IMR-90 (cell line): ENCODE results near the gene CFD. TPM values are rescaled to one million over a fixed set of nuclear protein-coding genes. Genes with fewer than 3 reads are reported as not detected.
"Not testable (repeated sequence)": the region's sequence is repeated elsewhere in the genome, so short reads cannot be mapped to it uniquely, and the experiment has no call there.

ENCODE experiments used
- ATAC-seq: fragments of 200-7000 bp; cut with Tn5 transposase; 2 replicates; pipeline ENCODE4 v1.9.1; 2020; ENCODE audit warnings: low read depth, mild to moderate bottlenecking, moderate library complexity
- BruUV-seq: library from RNA; stranded (reverse); fragments of 400-500 nt; replicated peaks from 2 replicates; lab custom pipeline; 2021; lab: Mats Ljungman, UMichigan
- CTCF ChIA-PET: fragments of 300-600 bp; formaldehyde crosslinking; extraction: SDS; loops from one replicate; lab custom pipeline; 2021; ENCODE audit warnings: antibody characterized with exemption; lab: Yijun Ruan, JAX
- POLR2A ChIA-PET: fragments of 300-600 bp; sonication (Branson Sonifier 250); formaldehyde crosslinking; loops from one replicate; lab custom pipeline; 2022; ENCODE audit warnings: antibody characterized with exemption; ENCODE audit not compliant: unreplicated experiment; lab: Charles Lee
- DNase-seq: peaks from one replicate; pipeline ENCODE4 v3.0.0; 2013
- H2AFZ ChIP-seq: replicated peaks from 2 replicates; pipeline ENCODE3; 2013; ENCODE audit warnings: low read length, mild to moderate bottlenecking; ENCODE audit not compliant: poor library complexity
- H2AK5ac ChIP-seq: 2 replicates; pipeline ENCODE4 v1.6.1; 2013; ENCODE audit warnings: low read depth, low read length, inconsistent platforms
- H2AK9ac ChIP-seq: replicated peaks from 2 replicates; pipeline ENCODE3; 2013; ENCODE audit warnings: mild to moderate bottlenecking, low read depth, low read length, moderate library complexity; ENCODE audit not compliant: poor library complexity
- H2BK120ac ChIP-seq: 2 replicates; pipeline ENCODE4 v1.6.1; 2013; ENCODE audit warnings: low read depth, low read length, inconsistent platforms
- H2BK15ac ChIP-seq: 3 replicates; pipeline ENCODE4 v1.6.1; 2013; ENCODE audit warnings: low read depth, low read length, inconsistent platforms
- H2BK20ac ChIP-seq: 2 replicates; pipeline ENCODE4 v1.6.1; 2013; ENCODE audit warnings: low read depth, mild to moderate bottlenecking, inconsistent platforms, low read length, moderate library complexity
- H2BK5ac ChIP-seq: 2 replicates; pipeline ENCODE4 v1.6.1; 2013; ENCODE audit warnings: mild to moderate bottlenecking, low read depth, low read length, inconsistent platforms; ENCODE audit not compliant: poor library complexity, severe bottlenecking
- H3K14ac ChIP-seq: replicated peaks from 2 replicates; pipeline ENCODE4 v1.6.1; 2013; ENCODE audit warnings: low read depth, low read length, inconsistent platforms
- H3K18ac ChIP-seq: 2 replicates; pipeline ENCODE4 v1.6.1; 2013; ENCODE audit warnings: low read depth, low read length, control low read depth
- H3K23ac ChIP-seq: 2 replicates; pipeline ENCODE4 v1.6.1; 2013; ENCODE audit warnings: low read depth, low read length, inconsistent platforms
- H3K27ac ChIP-seq: 2 replicates; pipeline ENCODE4 v1.5.1; 2013; ENCODE audit warnings: mild to moderate bottlenecking, control low read depth, low read length; ENCODE audit not compliant: insufficient read depth
- H3K27me3 ChIP-seq: 2 replicates; pipeline ENCODE4 v1.6.1; 2013; ENCODE audit warnings: low read length; ENCODE audit not compliant: control insufficient read depth, insufficient read depth
- H3K36me3 ChIP-seq: 2 replicates; pipeline ENCODE4 v1.6.1; 2013; ENCODE audit warnings: low read length, mixed read lengths; ENCODE audit not compliant: control insufficient read depth, insufficient read depth
- H3K4ac ChIP-seq: 2 replicates; pipeline ENCODE4 v1.6.1; 2013; ENCODE audit warnings: low read depth, low read length, inconsistent platforms
- H3K4me1 ChIP-seq: 2 replicates; pipeline ENCODE4 v1.6.1; 2013; ENCODE audit warnings: low read length, mixed read lengths; ENCODE audit not compliant: control insufficient read depth, insufficient read depth
- H3K4me2 ChIP-seq: 2 replicates; pipeline ENCODE4 v1.6.1; 2013; ENCODE audit warnings: low read depth, mild to moderate bottlenecking, control low read depth, low read length, moderate library complexity
- H3K4me3 ChIP-seq: 2 replicates; pipeline ENCODE4 v1.5.1; 2013; ENCODE audit warnings: low read depth, mild to moderate bottlenecking, control low read depth, low read length, moderate library complexity; ENCODE audit not compliant: insufficient read depth
- H3K56ac ChIP-seq: 2 replicates; pipeline ENCODE4 v1.6.1; 2013; ENCODE audit warnings: low read length, inconsistent platforms; ENCODE audit not compliant: insufficient read depth; ENCODE audit errors: extremely low read depth
- H3K79me1 ChIP-seq, 2 experiments: 2 replicates each; pipeline ENCODE4 v1.6.1; 2013; ENCODE audit warnings: low read length in 2 of 2, inconsistent platforms in 1 of 2, low read depth in 1 of 2
- H3K9ac ChIP-seq: 2 replicates; pipeline ENCODE4 v1.6.1; 2013; ENCODE audit warnings: low read depth, low read length, control low read depth
- H3K9me1 ChIP-seq: 2 replicates; pipeline ENCODE4 v1.6.1; 2013; ENCODE audit warnings: low read length, inconsistent platforms; ENCODE audit not compliant: insufficient read depth
- H3K9me3 ChIP-seq: 2 replicates; pipeline ENCODE4 v1.6.1; 2013; ENCODE audit warnings: low read length; ENCODE audit not compliant: control insufficient read depth, insufficient read depth
- H4K20me1 ChIP-seq: 2 replicates; pipeline ENCODE4 v1.6.1; 2013; ENCODE audit warnings: low read length, inconsistent platforms; ENCODE audit not compliant: insufficient read depth
- H4K5ac ChIP-seq: 2 replicates; pipeline ENCODE4 v1.6.1; 2013; ENCODE audit warnings: mild to moderate bottlenecking, low read depth, low read length, control low read depth
- H4K8ac ChIP-seq, 2 experiments: 2 replicates each; pipeline ENCODE4 v1.6.1; 2013; ENCODE audit warnings: low read depth in 2 of 2, low read length in 2 of 2, control low read depth in 1 of 2, inconsistent platforms in 1 of 2
- H4K91ac ChIP-seq: 2 replicates; pipeline ENCODE4 v1.6.1; 2013; ENCODE audit warnings: low read depth, low read length, inconsistent platforms; ENCODE audit not compliant: insufficient read depth
- WGBS, 2 experiments: methylation state at CpG; one replicate each; pipeline versions ENCODE4 v1.1.5 to v1.1.7; 2013; ENCODE audit warnings: missing lambda C conversion rate in 2 of 2; ENCODE audit not compliant: insufficient read length in 1 of 2; ENCODE audit errors: extremely low coverage in 2 of 2; 5-methylcytosine and 5-hydroxymethylcytosine counted together
- dilution Hi-C: fragments of 300-500 bp; cut with HindIII; formaldehyde crosslinking; loops from one replicate; pipeline ENCODE4 v1.14.3; 2018; ENCODE audit warnings: low sequenced_read_pairs; ENCODE audit not compliant: unreplicated experiment
- in situ Hi-C: fragments of 300-500 bp; cut with MboI; formaldehyde crosslinking; loops from 3 replicates; pipeline ENCODE4 v1.14.3; 2019; ENCODE audit warnings: low sequenced_read_pairs, inconsistent platforms, mixed read lengths
- intact Hi-C: fragments of 100-400 bp; cut with micrococcal nuclease; formaldehyde crosslinking; loops from 2 replicates; pipeline ENCODE4 v1.10.0; 2022
- polyA plus RNA-seq, 3 experiments: library from polyadenylated mRNA; depleted of rRNA; stranded (reverse); fragments of >200 nt; gene quantifications; 2 replicates each; pipeline ENCODE4 v1.2.3, GENCODE V29; 2012; ENCODE audit warnings: low replicate concordance in 1 of 3
- total RNA-seq: library from RNA; depleted of rRNA; stranded (reverse); fragments of >200 nt; gene quantifications from 2 replicates; pipeline ENCODE4 v1.2.3, GENCODE V29; 2012

The CFD gene
- total and polyA plus RNA-seq, 2 of the 4 experiments (the other 2 are of a cell fraction) = 1.4 to 2.8 TPM

- H3K79me1 ChIP-seq, H4K91ac ChIP-seq, DNase-seq, H3K9me3 ChIP-seq, H4K5ac ChIP-seq, intact Hi-C loops, H3K4me2 ChIP-seq, H2BK5ac ChIP-seq, H3K56ac ChIP-seq, H3K4me3 ChIP-seq, H2AK9ac ChIP-seq, H2BK15ac ChIP-seq, ATAC-seq, H3K36me3 ChIP-seq, H4K8ac ChIP-seq, in situ Hi-C loops, H3K9ac ChIP-seq, H3K27ac ChIP-seq, H2BK20ac ChIP-seq, H2AFZ ChIP-seq, H3K23ac ChIP-seq, BruUV-seq, H2AK5ac ChIP-seq, H4K20me1 ChIP-seq, POLR2A ChIA-PET, H3K9me1 ChIP-seq, H3K14ac ChIP-seq, H3K4ac ChIP-seq, H3K18ac ChIP-seq, CTCF ChIA-PET, dilution Hi-C loops, H3K4me1 ChIP-seq, H2BK120ac ChIP-seq: not testable (repeated sequence)
- H3K27me3 ChIP-seq = peaks cover 20% of the 10 kb centered on the region
- no CpG with 5 or more reads among the region's 7 CpGs for WGBS, 2 experiments
Observed at GRCh38 chr19:842802-843179, 16.7 kb upstream of the CFD start.
